GM21447 (cell line): ENCODE data around the gene SNAI3.
A peak's percentile ranks its signal among the peaks of the same experiment; 100 is the strongest.

Experiments
- ATAC-seq: cut with Tn5 transposase; IDR thresholded peaks from one replicate; pipeline ENCODE4 v1.9.1; 2021; ENCODE audit not compliant: unreplicated experiment

SNAI3 gene

DNA sequence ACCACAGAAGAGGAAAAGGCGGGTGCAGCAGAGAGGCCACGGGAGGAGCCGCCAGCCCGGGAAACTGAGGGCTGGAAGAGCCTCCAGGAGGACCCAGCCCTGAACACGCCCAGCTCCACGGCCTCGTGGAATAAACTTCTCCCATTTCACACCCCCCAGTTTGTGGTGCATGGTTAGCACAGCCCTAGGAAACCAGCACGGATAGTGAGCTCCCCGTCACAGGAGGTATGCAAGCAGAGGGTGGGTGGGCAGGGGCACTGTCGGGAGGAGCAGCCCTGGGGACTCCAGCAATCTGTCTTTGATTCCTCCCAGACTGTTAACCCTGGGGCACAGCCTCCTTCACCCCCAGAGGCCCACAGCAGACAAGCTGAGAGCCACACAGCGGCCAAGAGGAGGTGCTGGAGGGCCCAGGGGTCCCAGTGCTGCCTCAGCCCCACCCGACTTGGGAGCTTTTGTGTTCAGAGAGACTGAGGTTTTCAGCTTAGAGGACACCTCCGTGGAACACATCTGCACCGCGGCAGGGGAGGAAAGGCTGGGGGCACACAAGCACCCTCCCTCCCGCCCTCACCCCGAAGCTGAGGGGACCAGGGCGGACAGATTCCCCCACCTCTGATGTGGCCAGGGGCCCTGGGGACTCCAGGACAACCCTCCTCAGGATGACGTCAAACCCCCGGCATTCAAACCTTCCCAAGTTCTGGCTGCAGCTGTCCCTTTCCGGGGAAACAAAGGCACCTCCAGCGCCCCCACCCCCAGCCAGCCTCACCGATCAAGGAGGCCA, 49.6 kb downstream of the SNAI3 start:
- ATAC-seq: no peak

DNA sequence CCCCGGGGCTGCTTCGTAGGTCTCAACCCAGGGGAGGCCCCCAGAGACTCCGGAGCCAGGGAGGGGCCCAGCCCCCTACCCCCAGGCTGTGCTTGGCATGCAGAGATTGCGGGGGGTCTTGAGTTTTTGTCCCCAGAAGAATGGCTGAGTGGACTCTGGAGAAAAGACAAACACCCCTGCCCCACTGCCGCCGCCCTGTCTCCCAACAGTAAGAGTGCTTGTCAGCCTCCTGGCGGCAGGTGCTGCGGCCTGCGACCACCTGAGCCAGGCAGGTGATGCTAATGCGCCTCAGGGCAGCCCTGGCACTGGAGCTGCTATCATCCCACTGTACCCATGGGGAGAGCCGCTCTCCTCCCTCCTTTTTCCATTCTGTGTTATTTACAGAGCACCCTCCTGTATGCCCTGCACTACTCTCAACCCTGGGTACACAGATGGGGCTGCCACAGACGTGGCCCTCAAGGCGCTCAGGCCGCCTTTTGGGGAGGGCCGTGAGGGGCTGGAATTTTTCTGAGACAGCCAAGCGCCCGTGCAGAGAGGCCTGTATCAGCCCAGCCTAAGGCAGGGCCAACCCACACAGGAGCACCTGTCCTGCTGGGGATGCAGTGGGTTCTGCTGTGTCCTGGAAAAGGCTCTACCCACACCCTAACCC, 50.5 kb downstream of the SNAI3 start:
- ATAC-seq: no peak

DNA sequence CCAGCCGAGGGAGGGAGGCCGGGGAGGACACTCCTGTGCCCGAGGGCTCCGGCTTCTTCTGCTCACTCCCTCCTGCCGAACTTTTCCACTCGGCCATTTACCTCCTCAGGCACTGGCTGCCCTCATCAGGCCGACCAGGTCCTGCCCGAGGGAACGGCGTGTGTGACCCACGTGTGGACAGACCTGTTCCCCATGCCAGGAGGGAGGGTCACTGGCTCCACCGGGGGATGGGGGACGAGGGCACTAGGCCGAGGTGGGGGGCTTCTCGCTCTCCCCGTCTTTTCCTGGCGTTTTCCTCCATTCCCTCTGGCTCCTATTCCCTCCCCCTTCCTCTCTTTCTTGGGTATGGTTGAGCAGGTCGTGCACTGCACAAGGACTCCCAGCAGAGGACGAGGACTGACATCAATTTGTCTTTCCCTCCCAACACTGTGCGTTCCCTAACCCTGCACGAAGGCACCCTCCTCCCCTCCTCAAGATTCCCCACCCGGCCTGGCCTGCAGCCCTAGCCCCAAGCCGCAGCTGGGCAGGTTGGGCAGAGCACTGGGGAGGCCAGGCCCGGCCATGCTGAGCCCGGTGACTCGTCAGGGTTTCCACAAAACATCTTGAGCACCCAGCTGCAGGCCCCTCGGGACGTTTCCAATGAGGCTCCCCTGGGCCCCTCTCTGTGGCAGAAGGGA, 51.2 kb downstream of the SNAI3 start:
- ATAC-seq: no peak

DNA sequence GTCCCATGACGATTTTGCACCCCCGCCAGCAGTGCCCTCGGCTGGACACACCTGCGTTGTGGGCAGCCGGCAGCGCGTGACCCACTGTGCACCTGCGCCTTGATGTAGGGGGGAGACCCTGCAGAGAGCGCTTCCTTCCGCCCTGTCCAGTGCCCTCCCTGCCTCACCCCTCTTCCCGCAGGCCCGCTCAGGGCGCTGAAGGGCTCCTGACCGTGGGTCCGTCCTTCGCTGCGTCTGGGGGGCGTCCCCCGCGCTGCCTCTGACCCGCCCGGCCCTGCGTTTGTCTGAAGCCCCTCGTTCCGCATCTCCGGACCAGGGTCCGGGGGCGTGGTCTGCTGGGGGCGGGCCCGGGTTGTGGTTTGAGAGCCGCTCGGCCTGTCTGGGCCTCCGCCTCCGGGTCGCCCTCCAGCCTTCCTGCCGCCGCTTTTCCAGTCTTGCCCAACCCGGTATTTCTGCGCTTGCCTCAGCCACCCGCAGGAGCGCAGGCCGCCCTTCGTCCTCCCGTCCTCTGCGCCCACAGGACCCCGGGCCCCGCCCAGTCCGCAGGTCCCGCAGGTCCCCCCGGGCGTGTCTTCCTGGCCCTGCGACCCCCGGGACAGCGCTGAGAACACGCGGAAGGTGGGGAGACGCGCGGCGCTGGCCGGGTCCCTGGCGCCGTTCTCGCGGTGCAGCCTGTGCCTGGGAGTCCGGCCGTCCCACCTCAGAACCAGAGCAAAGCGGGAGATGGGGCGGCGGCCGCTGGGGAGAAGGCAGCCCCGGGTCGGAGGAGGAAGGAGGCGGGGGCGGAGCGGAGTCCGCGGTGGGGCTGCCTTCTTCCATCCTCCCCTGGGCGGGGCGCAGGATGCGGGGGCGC, 51.9 kb downstream of the SNAI3 start:
- peak; percentile 55 for ATAC-seq

DNA sequence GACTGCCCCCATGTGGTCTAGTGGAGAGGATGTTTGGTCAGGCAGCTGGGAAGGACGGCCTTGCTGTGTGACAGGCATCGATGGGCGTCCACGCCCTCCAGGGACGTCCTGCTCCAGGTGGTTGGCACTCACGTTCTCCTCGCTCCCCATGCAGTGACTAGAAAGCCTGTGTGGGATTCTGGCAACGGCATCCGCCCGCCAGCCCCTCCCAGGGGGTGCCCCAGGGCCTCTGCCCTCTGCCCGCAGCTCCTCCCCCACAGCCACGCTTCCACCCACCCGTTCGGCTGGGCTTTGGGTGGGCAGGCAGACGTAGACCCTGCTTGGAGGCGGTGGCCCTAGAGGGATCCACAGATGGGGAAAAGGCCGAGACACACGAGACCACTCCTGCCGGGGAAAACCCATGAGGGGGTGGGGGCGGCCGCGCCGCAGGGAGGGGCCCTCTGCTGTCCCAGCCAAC, 52.6 kb downstream of the SNAI3 start:
- peak; percentile 41 for ATAC-seq

DNA sequence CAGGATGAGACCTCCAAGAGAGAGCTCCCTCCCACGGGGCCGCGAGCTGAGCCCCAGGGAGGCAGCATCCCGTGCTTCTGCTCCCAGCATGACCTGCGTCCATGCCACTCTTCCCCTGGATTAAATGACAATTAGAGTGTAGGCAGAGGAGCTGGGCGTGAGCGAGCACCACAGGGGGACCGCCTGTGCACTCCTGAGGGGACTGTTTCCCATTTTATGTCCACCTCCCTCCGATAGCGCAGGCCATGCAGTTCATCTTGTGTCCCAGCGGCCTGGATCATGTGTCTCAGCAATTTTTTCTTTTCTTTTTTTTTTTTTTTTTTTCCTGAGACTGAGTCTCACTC, 53.7 kb downstream of the SNAI3 start:
- no peak for ATAC-seq

DNA sequence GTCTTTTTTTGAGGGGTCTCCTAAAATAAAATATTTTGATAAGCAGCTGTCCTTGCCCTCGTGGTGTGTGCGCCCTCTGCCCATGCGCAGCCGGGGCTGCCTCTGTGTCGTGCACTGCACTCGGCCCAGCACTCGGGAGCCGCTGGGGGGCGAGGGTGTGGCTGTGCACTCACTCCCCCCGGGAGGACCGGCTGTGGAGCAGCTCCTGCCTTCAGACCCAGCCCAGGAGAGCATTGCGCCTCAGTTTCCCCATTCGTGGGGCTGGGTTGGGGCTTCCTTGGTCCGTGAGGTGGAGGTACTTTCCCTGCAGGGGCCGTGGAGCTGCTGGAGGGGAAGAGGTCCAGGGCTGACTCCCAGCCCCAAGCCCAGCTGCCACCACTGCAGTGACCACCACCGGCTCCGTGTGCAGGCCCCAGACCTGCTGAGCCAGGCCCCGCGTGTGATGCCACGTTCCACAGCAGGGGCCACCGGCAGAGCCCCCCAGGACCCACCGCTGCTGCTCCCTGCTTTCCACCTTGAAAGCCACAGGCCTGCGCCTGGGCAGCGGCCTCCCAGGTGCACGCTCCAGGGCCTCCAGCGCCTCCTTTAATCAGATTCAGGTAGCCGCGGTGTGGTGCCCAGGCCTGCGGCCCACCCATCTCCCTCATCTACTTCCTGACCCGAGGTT, 54.3 kb downstream of the SNAI3 start:
- no peak for ATAC-seq

DNA sequence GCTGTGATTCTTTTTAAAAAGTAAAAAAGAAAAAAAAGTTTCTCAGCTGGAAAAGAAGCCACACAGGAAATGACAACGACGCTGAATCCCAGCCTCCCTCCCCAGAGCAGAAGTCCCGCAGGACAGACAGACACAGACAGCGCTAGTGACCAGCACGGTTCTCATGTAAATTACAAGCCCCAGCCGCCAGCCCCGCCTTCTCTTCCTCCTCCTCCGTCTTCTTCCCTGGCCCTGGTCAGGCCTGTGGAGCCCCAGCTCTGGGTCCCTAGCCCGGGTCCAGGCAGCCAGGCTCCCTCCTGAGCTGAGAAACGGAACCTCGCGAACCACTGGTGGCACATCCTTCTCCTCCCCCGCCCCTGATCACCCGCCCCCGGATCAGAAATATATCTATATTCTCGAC, 54.9 kb downstream of the SNAI3 start:
- ATAC-seq: no peak

DNA sequence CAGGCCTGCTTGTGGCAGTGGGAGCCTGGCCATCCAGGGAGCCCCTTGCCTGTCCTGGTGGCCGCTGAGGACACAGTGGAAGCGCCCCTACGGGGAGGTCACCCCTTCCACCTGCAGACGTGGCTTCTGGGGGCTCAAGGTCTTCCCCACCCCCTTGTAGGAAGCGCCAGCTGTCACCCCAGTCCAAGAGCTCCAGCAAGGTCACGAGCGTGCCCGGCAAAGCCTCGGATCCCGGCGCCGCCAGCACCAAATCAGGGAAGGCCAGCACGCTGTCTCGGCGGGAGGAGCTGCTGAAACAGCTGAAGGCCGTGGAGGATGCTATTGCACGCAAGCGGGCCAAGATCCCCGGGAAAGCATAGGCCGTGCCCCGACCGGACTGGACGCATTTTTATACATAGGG, 55.4 kb downstream of the SNAI3 start:
- ATAC-seq: no peak

DNA sequence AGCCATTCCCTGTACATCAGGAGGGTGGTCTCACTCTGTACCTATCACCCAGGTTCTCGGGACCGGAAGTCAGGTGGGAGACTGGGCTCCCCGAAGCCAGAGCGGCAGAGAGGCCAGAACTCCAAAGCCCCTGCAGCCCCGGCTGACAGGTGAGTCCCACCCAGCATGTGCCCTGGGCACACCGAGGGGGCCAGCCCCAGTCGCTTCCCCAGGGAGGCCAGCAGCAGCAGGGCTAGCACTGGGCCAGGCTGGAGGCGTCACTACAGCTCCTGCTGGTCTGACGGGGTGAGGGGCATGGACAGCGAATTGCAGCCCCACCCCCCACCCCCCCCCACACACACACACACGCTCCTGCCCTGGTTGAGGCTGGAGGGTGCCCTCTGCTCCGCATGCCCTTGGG, 55.9 kb downstream of the SNAI3 start:
- ATAC-seq: no peak

DNA sequence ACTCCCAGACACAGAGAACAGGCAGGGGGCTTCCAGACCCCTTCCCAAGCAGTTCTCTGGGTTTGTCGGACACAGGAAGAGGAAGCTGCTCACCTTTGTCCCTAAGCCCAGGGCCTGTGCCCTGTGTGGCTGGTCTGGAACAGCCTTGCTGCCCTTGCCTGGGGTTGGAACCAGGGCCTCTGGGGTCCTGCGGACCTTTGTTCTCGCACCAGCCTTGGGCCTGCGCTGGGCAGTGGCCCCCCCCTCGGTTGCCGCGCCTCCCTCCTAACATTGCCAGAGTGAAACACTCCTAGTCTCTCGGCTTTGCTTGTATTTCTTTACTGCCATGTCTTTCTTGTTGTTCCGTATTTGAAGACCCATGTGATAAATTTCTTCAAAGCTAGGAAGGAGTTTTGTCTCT, 56.5 kb downstream of the SNAI3 start:
- no peak for ATAC-seq

DNA sequence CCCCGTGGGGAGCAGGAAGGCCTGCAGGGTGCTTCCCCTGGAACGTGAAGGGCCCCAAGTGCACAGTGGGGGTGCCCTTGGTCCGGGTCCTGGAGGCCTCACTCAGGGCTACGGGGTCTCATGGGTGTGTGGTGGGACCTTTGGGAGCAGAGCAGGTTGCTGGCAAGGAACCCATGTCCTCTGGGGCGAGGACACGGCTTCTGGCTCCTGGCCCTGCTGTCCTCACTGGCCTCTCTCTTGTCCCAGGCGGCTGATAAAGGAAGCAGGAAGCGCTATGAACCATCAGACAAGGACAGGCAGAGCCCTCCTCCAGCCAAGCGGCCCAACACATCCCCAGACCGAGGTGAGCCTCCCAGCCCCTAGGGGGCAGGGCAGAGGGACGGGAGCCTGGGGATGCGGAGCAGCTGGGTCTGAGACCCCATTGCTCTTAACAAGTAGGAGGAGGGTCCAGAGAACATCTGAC, 57.8 kb downstream of the SNAI3 start:
- no peak for ATAC-seq
